K562 (cell line): ENCODE data around the gene LY6G6D. TPM values are rescaled to one million over a fixed set of nuclear protein-coding genes. Genes with fewer than 3 reads are reported as not detected.

Experiments used
- ATF7 ChIP-seq: fragments of 450-650 bp; IDR thresholded peaks from 2 replicates; pipeline ENCODE4 v1.7.1; 2014; ENCODE audit warnings: mild to moderate bottlenecking, moderate library complexity
- CCAR2 ChIP-seq: fragments of 200-400 bp; formaldehyde crosslinking; IDR thresholded peaks from 2 replicates; pipeline ENCODE4 v1.6.1; 2017; ENCODE audit warnings: mild to moderate bottlenecking, low read depth, low read length
- CTBP1 ChIP-seq: fragments of 450-650 bp; IDR thresholded peaks from 2 replicates; pipeline ENCODE4 v1.6.1; 2016; ENCODE audit warnings: borderline replicate concordance
- DMBX1 ChIP-seq: fragments of 250-450 bp; sonication (Bioruptor Pico); IDR thresholded peaks from 2 replicates; pipeline ENCODE4 v1.8.0; 2022; ENCODE audit warnings: inconsistent platforms, mild to moderate bottlenecking, moderate library complexity, borderline replicate concordance
- LCOR ChIP-seq: sonication (generic); formaldehyde crosslinking; IDR thresholded peaks from 2 replicates; pipeline ENCODE4 v1.8.0; 2022; ENCODE audit warnings: mild to moderate bottlenecking, missing genetic modification reagents
- LEF1 ChIP-seq: fragments of 450-650 bp; IDR thresholded peaks from 2 replicates; pipeline ENCODE4 v1.6.1; 2016; ENCODE audit warnings: mild to moderate bottlenecking
- MAZ ChIP-seq, 2 experiments: fragments of 450-650 bp in 1 of 2; sonication (generic) in 1 of 2; formaldehyde crosslinking; IDR thresholded peaks in 1 of 2; conservative IDR thresholded peaks in 1 of 2; 2 replicates each; pipeline versions ENCODE4 v1.4.0 to v1.5.0; 2020; ENCODE audit warnings: mild to moderate bottlenecking in 1 of 2, missing genetic modification reagents in 1 of 2
- NFYB ChIP-seq: IDR thresholded peaks from 2 replicates; pipeline ENCODE4 v1.6.1; 2011; ENCODE audit warnings: mild to moderate bottlenecking, moderate library complexity; ENCODE audit not compliant: insufficient read length; ENCODE audit errors: extremely low read depth
- PHB ChIP-seq: fragments of 250-450 bp; sonication (Bioruptor Pico); IDR thresholded peaks from 2 replicates; pipeline ENCODE4 v1.5.0; 2021
- PHTF2 ChIP-seq: fragments of 250-450 bp; sonication (Bioruptor Pico); IDR thresholded peaks from 2 replicates; pipeline ENCODE4 v1.5.0; 2021; ENCODE audit warnings: mild to moderate bottlenecking
- POLR2A ChIP-seq: fragments of 450-650 bp; conservative IDR thresholded peaks from 2 replicates; pipeline ENCODE4 v1.6.1; 2016
- RBM25 ChIP-seq: fragments of 200-400 bp; formaldehyde crosslinking; IDR thresholded peaks from 2 replicates; pipeline ENCODE4 v1.6.1; 2018; ENCODE audit warnings: low read length, low read depth, moderate library complexity; ENCODE audit not compliant: severe bottlenecking
- ZNF217 ChIP-seq: sonication (generic); formaldehyde crosslinking; IDR thresholded peaks from 2 replicates; pipeline ENCODE4 v1.8.0; 2022; ENCODE audit warnings: mild to moderate bottlenecking, missing genetic modification reagents
- ZNF57 ChIP-seq: fragments of 450-650 bp; formaldehyde crosslinking; IDR thresholded peaks from 2 replicates; pipeline ENCODE4 v1.4.0; 2020; ENCODE audit warnings: mild to moderate bottlenecking, moderate library complexity
- ZSCAN29 ChIP-seq: fragments of 450-650 bp; IDR thresholded peaks from 2 replicates; pipeline ENCODE4 v1.6.1; 2017
- polyA plus RNA-seq, 8 experiments: library from polyadenylated mRNA; depleted of rRNA in 4 of 8; stranded (reverse) in 5 of 8; unstranded in 3 of 8; fragments of >200 nt; fragmentation: Nextera tagmentation in 2 of 8; fragmentation: Illumina TruSeq in 1 of 8; extraction: Ambion mirVana in 2 of 8; extraction: Trizol in 1 of 8; gene quantifications; 2 replicates each; pipeline versions ENCODE4 v1.2.1 to v1.2.3, GENCODE V29; 2011 to 2014; ENCODE audit warnings: inconsistent platforms in 1 of 8, missing spikeins in 1 of 8
- total RNA-seq, 7 experiments: library from RNA; depleted of rRNA in 6 of 7; stranded (reverse); fragments of >200 nt in 6 of 7; fragmentation: Illumina TruSeq in 2 of 7; extraction: Trizol in 2 of 7; gene quantifications; 2 replicates each; pipeline versions ENCODE4 v1.2.1 to v1.2.3, GENCODE V29; 2011 to 2021; ENCODE audit warnings: low replicate concordance in 1 of 7
- TF ChIP-seq, protein P1 (sequence below): fragments of 450-650 bp; IDR thresholded peaks from 2 replicates; pipeline ENCODE4 v1.6.1; 2014; ENCODE audit warnings: low read depth, mild to moderate bottlenecking, moderate library complexity, borderline replicate concordance
- TF ChIP-seq, protein P2 (sequence below): fragments of 450-650 bp; formaldehyde crosslinking; IDR thresholded peaks from 2 replicates; pipeline ENCODE4 v1.4.0; 2022; ENCODE audit warnings: missing genetic modification characterization
- TF ChIP-seq, protein P3 (sequence below): fragments of 450-650 bp; IDR thresholded peaks from 2 replicates; pipeline ENCODE4 v1.6.1; 2017; ENCODE audit warnings: mild to moderate bottlenecking, moderate library complexity
- TF ChIP-seq, protein P4 (sequence below): sonication (generic); formaldehyde crosslinking; IDR thresholded peaks from 2 replicates; pipeline ENCODE4 v1.8.1; 2023; ENCODE audit warnings: mild to moderate bottlenecking, missing genetic modification reagents
- TF ChIP-seq, protein P5 (sequence below), 2 experiments: fragments of 250-450 bp in 1 of 2; fragments of 450-650 bp in 1 of 2; sonication (Bioruptor Pico) in 1 of 2; IDR thresholded peaks; 2 replicates each; pipeline versions ENCODE4 v1.6.1 to v1.8.0; 2016 to 2021; ENCODE audit warnings: mild to moderate bottlenecking in 2 of 2, moderate library complexity in 2 of 2, missing compliant biosample characterization in 1 of 2, missing genetic modification characterization in 1 of 2

Gene LY6G6D
- total and polyA plus RNA-seq, 9 of the 15 experiments (the other 6 are each of a cell fraction or from before 2014, with no cell fraction given): 0.30 to 0.38 TPM; not detected in 7

DNA sequence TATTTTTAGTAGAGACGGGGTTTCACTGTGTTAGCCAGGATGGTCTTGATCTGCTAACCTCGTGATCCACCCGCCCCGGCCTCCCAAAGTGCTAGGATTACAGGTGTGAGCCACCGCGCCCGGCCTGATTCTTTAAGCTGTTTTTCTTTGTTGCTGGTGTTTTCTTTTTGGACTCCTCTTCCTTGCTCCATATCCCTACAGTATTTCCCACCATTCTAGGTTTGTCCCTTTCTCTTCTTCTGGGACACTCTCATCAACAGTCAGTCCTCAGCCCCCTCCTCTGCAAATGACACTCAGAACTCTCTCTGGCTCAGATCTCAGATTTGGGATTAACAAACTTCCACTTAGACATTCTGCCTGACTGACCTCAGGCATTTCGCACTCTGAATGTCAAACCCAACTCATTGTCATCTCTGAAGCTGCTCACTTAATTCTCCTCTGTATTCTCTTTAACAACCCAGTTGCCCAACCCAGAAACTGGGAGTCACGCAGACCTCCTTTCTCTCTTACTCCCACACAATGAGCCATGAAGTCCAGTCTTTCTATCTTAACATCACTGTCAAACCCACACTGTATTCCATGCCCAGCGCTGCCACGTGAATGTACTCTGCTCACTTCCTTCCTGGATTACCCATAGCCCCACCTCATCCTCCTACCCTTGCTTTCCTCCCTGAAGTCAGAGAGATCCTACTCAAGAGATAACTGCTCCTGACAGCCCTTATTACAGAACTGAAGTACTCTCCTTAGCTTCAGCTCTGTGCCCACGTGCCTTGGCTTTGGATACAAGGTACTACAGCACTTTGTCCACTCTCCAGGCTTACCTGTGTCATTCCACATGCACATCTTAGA lies 10.6 kb downstream of the LY6G6D start (continued):
- TF ChIP-seq, protein P1, sequence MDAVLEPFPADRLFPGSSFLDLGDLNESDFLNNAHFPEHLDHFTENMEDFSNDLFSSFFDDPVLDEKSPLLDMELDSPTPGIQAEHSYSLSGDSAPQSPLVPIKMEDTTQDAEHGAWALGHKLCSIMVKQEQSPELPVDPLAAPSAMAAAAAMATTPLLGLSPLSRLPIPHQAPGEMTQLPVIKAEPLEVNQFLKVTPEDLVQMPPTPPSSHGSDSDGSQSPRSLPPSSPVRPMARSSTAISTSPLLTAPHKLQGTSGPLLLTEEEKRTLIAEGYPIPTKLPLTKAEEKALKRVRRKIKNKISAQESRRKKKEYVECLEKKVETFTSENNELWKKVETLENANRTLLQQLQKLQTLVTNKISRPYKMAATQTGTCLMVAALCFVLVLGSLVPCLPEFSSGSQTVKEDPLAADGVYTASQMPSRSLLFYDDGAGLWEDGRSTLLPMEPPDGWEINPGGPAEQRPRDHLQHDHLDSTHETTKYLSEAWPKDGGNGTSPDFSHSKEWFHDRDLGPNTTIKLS: peak; percentile 73; the same call in 1 of the 2 replicates
- TF ChIP-seq ZNF217 (CRISPR knock-in tag): no peak
- TF ChIP-seq NFYB: no peak
- peak; percentile 64 for TF ChIP-seq LEF1
- TF ChIP-seq POLR2A: peak; percentile 55; the same call in 1 of the 2 replicates
- peak; percentile 68 for TF ChIP-seq CTBP1
- peak; percentile 84 for TF ChIP-seq DMBX1 (CRISPR knock-in tag)
- TF ChIP-seq, protein P2, sequence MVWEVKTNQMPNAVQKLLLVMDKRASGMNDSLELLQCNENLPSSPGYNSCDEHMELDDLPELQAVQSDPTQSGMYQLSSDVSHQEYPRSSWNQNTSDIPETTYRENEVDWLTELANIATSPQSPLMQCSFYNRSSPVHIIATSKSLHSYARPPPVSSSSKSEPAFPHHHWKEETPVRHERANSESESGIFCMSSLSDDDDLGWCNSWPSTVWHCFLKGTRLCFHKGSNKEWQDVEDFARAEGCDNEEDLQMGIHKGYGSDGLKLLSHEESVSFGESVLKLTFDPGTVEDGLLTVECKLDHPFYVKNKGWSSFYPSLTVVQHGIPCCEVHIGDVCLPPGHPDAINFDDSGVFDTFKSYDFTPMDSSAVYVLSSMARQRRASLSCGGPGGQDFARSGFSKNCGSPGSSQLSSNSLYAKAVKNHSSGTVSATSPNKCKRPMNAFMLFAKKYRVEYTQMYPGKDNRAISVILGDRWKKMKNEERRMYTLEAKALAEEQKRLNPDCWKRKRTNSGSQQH (CRISPR knock-in tag): peak; percentile 94
- TF ChIP-seq, protein P3, sequence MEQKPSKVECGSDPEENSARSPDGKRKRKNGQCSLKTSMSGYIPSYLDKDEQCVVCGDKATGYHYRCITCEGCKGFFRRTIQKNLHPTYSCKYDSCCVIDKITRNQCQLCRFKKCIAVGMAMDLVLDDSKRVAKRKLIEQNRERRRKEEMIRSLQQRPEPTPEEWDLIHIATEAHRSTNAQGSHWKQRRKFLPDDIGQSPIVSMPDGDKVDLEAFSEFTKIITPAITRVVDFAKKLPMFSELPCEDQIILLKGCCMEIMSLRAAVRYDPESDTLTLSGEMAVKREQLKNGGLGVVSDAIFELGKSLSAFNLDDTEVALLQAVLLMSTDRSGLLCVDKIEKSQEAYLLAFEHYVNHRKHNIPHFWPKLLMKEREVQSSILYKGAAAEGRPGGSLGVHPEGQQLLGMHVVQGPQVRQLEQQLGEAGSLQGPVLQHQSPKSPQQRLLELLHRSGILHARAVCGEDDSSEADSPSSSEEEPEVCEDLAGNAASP: no peak
- TF ChIP-seq, protein P4, sequence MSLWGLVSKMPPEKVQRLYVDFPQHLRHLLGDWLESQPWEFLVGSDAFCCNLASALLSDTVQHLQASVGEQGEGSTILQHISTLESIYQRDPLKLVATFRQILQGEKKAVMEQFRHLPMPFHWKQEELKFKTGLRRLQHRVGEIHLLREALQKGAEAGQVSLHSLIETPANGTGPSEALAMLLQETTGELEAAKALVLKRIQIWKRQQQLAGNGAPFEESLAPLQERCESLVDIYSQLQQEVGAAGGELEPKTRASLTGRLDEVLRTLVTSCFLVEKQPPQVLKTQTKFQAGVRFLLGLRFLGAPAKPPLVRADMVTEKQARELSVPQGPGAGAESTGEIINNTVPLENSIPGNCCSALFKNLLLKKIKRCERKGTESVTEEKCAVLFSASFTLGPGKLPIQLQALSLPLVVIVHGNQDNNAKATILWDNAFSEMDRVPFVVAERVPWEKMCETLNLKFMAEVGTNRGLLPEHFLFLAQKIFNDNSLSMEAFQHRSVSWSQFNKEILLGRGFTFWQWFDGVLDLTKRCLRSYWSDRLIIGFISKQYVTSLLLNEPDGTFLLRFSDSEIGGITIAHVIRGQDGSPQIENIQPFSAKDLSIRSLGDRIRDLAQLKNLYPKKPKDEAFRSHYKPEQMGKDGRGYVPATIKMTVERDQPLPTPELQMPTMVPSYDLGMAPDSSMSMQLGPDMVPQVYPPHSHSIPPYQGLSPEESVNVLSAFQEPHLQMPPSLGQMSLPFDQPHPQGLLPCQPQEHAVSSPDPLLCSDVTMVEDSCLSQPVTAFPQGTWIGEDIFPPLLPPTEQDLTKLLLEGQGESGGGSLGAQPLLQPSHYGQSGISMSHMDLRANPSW (CRISPR knock-in tag): no peak
- no peak for TF ChIP-seq ZSCAN29
- no peak for TF ChIP-seq RBM25
- 0 out of 2 replicates have a peak, but pooled peaks have one; percentile 62 for TF ChIP-seq LCOR
- TF ChIP-seq, protein P5, sequence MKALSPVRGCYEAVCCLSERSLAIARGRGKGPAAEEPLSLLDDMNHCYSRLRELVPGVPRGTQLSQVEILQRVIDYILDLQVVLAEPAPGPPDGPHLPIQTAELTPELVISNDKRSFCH (CRISPR knock-in tag; IDR thresholded peaks at IDR 0.05): no peak
- TF ChIP-seq, protein P5 (tag; IDR thresholded peaks at IDR 0.05): peak; percentile 86
- TF ChIP-seq MAZ (CRISPR knock-in tag; conservative IDR thresholded peaks at IDR 0.05 in 1 of 2, IDR thresholded peaks at IDR 0.05 in 1 of 2): peak in 1 of 2 experiments; percentile 74; a peak in 2 of 4 replicates
- TF ChIP-seq PHB (CRISPR knock-in tag): no peak; the same call in 1 of the 2 replicates
- no peak for TF ChIP-seq CCAR2
- TF ChIP-seq PHTF2 (CRISPR knock-in tag): peak; percentile 3; the same call in 1 of the 2 replicates
- TF ChIP-seq ZNF57 (CRISPR knock-in tag): peak; percentile 82; the same call in 1 of the 2 replicates
- TF ChIP-seq ATF7: peak; percentile 52; the same call in 1 of the 2 replicates
